ENCODE results near the gene SPSB1. TPM values are rescaled to one million over a fixed set of nuclear protein-coding genes. Genes with fewer than 3 reads are reported as not detected.

SPSB1 gene
- total RNA-seq (2022; extraction: Qiagen RNA extraction): 27.9 to 32.5 TPM (median 30.3 TPM) in 5 replicates

GRCh38 chr1:9292361-9293240 lies at the start of gene SPSB1:
SPSB1 (plus strand) TSS chr1:9292894; CDS start chr1:9355892, 62,998 bp downstream.

Other genes starting within 250 kb of the SPSB1 start
- 0.04 to 0.25 TPM (median 0.17 TPM) in 5 replicates for gene SLC2A5, start 223.3 kb upstream of the SPSB1 start, total RNA-seq (2022; extraction: Qiagen RNA extraction)
- 2.9 to 8.1 TPM (median 6.1 TPM) in 5 replicates for gene GPR157, start 163.8 kb upstream of the SPSB1 start, total RNA-seq (2022; extraction: Qiagen RNA extraction)
- gene H6PD, start 58.1 kb upstream of the SPSB1 start, total RNA-seq (2022; extraction: Qiagen RNA extraction): 4.3 to 7.5 TPM (median 5.7 TPM) in 5 replicates
- 2.8 to 3.8 TPM (median 3.0 TPM) in 5 replicates for gene SLC25A33, start 246.6 kb downstream of the SPSB1 start, total RNA-seq (2022; extraction: Qiagen RNA extraction)